CD1c-positive myeloid dendritic cell (primary cell): ENCODE data around the gene SEMA3B.

Experiments used
- DNase-seq: peaks from one replicate; pipeline ENCODE4 v3.0.0-alpha.2; 2016; ENCODE audit errors: extremely low spot score

The SEMA3B gene

GRCh38 chr3:50317300-50317699, 48.4 kb downstream of the SEMA3B start:
- DNase-seq, result no peak

- DNase-seq, result no peak
Measured at GRCh38 chr3:50318163-50318562, 49.2 kb downstream of the SEMA3B start.

- DNase-seq, result peak; percentile 51
Measured at GRCh38 chr3:50318615-50319014, 49.7 kb downstream of the SEMA3B start.

- no peak for DNase-seq
Measured at GRCh38 chr3:50319181-50319893, 50.4 kb downstream of the SEMA3B start.

GRCh38 chr3:50319894-50320625, 51.1 kb downstream of the SEMA3B start:
- DNase-seq, result no peak

- DNase-seq, result peak; percentile 74
Measured at GRCh38 chr3:50320853-50321335, 51.9 kb downstream of the SEMA3B start.

GRCh38 chr3:50321336-50322114, 52.6 kb downstream of the SEMA3B start:
- DNase-seq, result peak; percentile 87

GRCh38 chr3:50322115-50322385, 53.1 kb downstream of the SEMA3B start:
- DNase-seq, result no peak

- no peak for DNase-seq
Measured at GRCh38 chr3:50322386-50323091, 53.6 kb downstream of the SEMA3B start, which contains the start of gene HYAL2. Gene HYAL2 (minus strand): TSS chr3:50322745. CDS start chr3:50320489, 2,256 bp downstream.

- peak; percentile 55 for DNase-seq
Measured at GRCh38 chr3:50323092-50323600, 54.2 kb downstream of the SEMA3B start.

- DNase-seq, result peak; percentile 32
Measured at GRCh38 chr3:50323614-50324199, 54.8 kb downstream of the SEMA3B start.

GRCh38 chr3:50324351-50325112, 55.6 kb downstream of the SEMA3B start:
- DNase-seq, result peak; percentile 64

GRCh38 chr3:50325113-50325480, 56.1 kb downstream of the SEMA3B start:
- DNase-seq, result no peak

GRCh38 chr3:50325497-50326181, 56.7 kb downstream of the SEMA3B start:
- peak; percentile 36 for DNase-seq

GRCh38 chr3:50326182-50326541, 57.2 kb downstream of the SEMA3B start:
- DNase-seq, result no peak

GRCh38 chr3:50327129-50327528, 58.2 kb downstream of the SEMA3B start:
- DNase-seq, result no peak
